Posterior cingulate gyrus (tissue), 11 donors: ENCODE data around the gene STK38.
"Not testable (repeated sequence)": the region's sequence is repeated elsewhere in the genome, so short reads cannot be mapped to it uniquely, and the experiment has no call there.

Experiments
- DNase-seq, 10 donors: peaks; one replicate each; pipeline versions ENCODE4 v3.0.0 to v3.0.0-alpha.2; 2020 to 2021; ENCODE audit warnings: mixed read lengths in 3 of 10
- intact Hi-C: fragments of 100-400 bp; cut with DNase I; formaldehyde crosslinking; loops from one replicate; pipeline ENCODE4 v1.15.1; 2023

Gene STK38

DNA sequence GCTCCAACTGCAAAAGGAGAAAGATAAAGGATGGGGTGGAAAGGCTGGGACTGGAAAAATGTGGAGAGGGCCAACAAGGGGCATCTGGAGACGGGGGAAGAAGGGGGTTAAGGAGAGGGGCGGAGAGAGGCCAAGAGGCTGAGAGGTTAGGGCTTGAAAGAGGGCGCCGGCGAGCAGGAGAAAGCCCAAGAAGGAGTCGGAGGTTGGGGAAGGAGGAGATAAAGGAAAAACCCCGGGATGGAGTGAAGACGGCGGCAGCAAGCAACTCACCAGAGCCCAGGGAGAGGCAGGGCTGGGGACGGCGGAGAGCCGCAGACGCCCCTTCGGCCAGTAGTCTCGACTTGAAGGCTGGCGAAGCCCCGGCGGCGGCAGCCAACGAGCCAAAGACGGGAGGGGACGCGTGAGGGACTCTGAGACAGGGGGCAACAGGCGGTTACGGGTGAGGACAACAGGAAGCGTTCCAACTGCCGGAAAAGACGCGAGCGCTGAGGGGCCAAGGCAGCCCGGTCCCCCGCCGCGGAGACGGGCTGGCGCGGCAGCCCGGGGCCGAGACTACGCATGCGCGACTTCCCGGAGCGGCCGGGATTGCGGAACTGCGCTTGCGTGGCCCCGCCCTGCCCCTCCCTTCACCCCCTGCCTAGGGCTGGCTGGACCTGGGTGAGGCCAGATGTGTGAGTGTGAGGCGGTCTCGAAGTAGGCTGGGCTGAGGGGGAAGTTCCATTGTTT lies at the start of gene STK38:
Gene STK38, minus strand, starts transcription at position 560 of the 726 bp plus-strand sequence. CDS start 7,277 bp downstream, outside the sequence.
- DNase-seq, result peak; percentile 80 to 97 (median 88)
- intact Hi-C loops, result loop anchor here (1.0 to 5.0 kb wide), 3 partner anchors 47 to 124 kb away; partner anchors contain the start of genes KCTD20, PXT1 and SRSF3

DNA sequence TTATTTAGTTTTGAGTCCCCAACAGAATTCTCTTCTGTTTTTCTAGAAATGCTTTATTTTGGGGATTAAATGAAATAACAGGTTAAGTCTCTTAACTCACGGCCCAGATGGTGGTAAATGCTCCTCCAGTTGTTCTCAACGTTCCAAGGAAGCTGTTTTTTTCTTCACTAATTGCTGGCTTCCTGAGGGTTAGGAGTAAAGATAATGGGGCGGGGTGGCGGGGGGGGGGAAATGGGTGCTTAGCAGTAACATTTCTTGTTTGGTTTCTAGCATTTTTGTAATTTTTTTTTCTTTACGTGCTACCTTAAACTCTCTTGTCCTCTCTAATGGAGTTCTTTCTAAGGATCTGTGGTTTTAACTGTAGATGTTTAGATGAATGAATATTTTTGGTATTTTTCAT lies 49.1 kb upstream of the STK38 start:
- intact Hi-C loops, result no loop called here

DNA sequence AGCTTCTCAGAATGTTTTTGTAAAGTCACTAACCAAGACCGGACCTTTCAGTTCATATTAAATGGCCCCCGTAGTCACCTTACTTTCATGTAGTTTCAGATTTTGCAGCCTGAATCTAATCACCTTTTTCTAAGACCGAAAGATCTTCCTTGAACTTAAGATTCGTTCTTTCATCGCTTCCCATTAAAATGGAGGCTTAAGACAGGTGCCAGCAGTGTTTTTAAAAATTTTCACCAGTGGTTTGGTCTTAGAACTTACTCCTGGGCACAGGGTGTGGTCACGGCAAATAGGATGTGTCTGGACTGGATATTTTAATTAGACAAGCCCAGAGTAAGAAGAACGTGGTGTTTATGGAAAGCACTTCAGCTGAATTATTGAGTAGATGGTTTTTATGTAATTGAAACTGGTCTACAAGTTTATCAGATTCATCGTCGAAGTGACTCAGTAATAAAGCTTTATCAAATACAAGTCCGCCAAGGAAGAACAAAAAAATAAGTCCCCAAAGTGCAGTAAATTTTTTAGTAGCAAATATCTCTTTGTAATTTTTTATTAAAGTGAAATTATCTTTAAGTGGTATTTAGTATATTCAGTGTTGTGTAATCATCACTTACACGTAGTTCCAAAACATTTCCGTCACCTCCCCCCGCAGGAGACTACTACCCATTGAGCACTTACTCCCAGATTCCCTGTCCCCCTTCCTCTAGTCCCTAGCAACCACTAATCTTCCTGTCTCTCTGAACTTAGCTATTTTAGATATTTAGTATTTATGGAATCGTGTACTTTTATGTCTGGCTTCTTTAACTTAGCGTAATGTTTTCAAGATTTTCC lies 47.8 kb upstream of the STK38 start:
- intact Hi-C loops, result loop anchor here (1.0 to 5.0 kb wide), 3 partner anchors 48 to 172 kb away; partner anchors contain the start of genes KCTD20, PXT1 and STK38
- DNase-seq, result peak in 1 of 10 donors; percentile 16

More for the DNA sequence above, 49.1 kb upstream of the STK38 start:
- DNase-seq, result no peak

DNA sequence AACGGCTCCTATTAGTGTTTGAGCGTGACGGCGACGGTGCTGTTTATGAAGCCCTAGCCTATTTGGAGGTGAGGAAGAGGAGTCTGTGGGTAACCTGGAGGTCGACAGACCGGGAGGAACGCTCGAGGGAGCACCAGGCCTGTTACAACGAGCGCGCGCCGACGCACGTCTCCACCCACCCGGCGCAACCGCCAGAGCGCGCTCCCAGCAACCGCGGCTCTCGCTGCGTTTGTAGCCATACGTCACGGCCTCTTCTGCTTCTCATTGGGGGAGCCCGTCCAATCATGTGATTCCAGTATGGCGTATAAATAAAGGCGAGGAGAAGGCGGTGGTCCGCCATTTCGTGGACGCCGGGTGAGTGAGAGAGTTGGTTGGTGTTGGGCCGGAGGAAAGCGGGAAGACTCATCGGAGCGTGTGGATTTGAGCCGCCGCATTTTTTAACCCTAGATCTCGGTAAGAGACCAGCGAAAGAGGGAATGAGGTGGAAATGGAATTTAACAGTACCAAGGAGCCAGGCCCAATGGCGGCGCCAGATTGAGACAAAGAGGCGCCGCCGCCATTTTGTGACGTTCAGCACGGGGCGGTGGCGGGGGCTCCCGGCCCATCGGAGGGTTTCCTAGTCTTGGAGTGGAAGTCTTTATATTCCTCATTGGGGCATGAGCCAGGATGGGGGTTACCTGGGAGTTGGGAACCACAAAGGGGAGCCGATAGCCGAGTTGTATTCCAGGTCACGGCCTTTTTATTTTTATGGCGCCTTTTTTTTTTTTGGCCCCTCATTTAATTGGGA lies 46.9 kb upstream of the STK38 start, which contains the start of gene SRSF3:
Gene SRSF3, plus strand, starts transcription at position 334 of the 787 bp plus-strand sequence. CDS start 2,401 bp downstream, outside the sequence.
- DNase-seq, result peak; percentile 95 to 100 (median 96)
- intact Hi-C loops, result loop anchor here (1.0 to 5.0 kb wide), 3 partner anchors 47 to 171 kb away; partner anchors contain the start of genes KCTD20, PXT1 and STK38

DNA sequence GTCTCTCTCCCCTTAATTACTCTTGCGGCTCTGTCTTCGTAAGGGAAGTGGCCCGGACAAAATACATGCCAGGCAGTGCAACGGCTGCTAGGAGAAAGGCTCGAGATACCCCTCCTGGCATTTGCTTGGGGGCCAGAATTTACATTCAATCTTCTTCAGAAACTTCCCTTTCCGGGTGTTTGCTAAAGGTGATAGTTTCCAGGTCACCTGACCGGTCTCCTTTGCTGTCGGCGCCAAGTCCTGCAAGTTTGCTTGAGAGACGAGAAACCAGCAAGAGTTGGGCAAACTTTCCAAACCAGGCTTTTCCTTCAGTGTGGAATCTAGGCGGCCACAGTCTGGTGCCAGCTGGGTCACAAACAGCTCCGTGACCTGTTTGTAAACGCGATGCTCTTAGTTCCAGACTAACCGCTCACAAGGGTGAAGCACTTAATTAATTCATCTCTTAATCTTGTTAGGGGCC lies 46.3 kb upstream of the STK38 start:
- intact Hi-C loops, result loop anchor here (1.0 to 5.0 kb wide), 3 partner anchors 46 to 170 kb away; partner anchors contain the start of genes KCTD20, PXT1 and STK38
- peak in 8 of 10 donors; percentile 28 to 88 (median 48) for DNase-seq

DNA sequence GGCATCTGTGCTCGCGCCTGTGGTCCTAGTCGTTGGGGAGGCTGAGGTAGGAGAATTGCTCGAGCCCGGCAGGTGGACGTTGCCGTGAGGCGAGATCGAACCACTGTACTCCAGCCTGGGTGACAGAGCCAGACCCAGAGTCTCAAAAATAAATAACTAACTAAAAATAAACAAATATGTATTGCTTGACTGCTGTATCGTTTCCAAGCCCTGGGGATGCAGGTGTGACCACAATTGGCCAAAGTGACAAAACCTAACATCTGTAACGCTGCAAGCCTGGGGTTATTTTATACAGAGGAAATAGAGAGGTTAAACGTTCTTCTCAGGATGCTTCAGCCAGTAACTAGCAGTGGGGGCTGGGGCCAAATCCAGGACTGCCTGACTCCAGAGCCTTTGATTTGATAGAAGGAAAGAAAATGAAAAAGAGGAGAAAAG lies 45.0 kb upstream of the STK38 start:
- DNase-seq, result peak in 1 of 10 donors; percentile 64
- intact Hi-C loops, result loop anchor here (5.0 kb wide), 1 partner anchor 150 kb away; the partner anchor contains the start of genes KCTD20 and PXT1

DNA sequence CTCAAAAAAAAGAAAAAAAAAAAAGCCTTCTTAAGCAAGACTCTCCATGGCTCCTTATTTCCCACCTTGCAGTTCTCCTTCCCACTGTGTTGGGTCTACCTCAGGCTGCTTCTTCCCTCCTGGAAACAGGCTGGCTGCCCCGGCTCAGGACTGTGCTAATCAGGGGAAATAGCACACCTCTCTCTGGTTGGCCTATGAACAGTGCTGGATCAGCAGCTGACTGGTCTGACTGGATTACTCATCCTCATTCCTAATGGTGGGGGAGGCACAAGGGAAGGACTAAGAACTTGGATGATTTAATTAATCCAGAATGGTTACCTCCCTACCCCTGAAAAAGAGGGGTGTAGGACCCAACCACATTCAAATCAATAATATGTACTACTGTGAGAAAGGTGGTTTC lies 43.0 kb upstream of the STK38 start:
- peak in 1 of 10 donors; percentile 7 for DNase-seq
- intact Hi-C loops, result loop anchor here (5.0 kb wide), 1 partner anchor 148 kb away; the partner anchor contains the start of genes KCTD20 and PXT1

DNA sequence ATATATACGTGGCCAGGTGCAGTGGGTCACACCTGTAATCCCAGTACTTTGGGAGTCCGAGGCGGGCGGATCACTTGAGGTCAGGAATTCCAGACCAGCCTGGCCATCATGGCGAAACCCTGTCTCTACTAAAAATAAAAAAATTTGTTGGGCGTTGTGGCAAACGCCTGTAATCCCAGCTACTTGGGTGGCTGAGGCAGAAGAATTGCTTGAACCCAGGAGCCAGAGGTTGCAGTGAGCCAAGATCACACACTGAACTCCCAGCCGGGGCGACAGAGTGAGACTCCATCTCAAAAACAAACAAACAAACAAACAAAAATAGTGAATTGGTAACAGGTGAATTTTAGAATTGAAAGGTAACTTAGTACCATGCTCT lies 41.7 kb upstream of the STK38 start:
- intact Hi-C loops, DNase-seq: not testable (repeated sequence)

DNA sequence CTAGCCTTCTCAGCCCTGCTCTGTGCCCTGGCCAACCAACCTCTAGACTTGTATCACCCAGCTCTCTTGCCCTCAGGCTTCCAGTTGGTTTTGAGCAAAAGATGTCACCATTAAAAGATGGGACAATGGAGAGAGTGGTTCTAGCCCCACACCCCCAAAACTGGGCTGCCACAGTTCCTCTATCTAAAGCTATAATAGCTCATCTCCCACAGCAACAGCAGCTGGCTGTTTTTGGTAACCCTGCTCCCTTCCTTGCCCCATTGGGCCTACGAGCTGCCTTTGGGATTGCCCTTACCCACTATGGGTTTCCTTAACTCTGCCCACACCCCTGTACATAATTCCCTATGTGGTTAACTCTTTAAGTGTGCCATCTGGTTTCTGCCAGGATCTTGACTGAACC lies 39.3 kb upstream of the STK38 start:
- DNase-seq, result no peak
- intact Hi-C loops, result no loop called here

DNA sequence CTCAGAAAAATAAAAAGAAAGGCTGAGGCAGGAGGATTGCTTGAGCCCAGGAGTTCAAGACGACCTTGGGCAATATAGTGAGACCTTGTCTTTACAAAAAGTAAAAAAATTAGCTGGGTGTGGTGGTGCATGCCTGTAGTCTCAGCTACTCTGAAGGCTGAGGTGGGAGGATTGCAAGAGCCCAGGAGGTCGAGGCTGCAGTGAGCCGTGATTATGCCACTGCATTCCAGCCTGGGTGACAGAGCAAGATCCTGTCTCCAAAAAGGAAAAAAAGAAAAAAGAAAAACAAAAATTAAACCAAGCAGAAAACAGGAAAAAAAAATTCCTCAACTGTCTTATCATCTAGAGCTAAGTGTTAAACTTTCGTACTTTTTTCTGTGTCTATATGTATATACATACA lies 34.4 kb upstream of the STK38 start:
- intact Hi-C loops, result no loop called here
- no peak for DNase-seq

DNA sequence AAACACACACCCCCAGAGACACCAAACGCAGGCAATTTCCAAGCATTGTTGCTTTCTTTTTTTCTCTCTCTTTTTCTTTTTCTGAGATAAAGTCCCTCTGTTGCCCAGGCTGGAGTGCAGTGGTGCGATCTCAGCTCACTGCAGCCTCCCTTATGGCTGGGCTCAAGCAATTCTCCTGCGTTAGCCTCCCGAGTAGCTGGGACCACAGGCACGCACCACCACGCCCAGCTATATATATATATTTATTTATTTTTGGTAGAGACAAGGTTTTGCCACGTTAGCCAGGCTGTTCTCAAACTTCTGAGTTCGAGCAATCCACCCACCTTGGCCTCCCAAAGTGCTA lies 32.9 kb upstream of the STK38 start:
- DNase-seq, result no peak
- intact Hi-C loops, result no loop called here

DNA sequence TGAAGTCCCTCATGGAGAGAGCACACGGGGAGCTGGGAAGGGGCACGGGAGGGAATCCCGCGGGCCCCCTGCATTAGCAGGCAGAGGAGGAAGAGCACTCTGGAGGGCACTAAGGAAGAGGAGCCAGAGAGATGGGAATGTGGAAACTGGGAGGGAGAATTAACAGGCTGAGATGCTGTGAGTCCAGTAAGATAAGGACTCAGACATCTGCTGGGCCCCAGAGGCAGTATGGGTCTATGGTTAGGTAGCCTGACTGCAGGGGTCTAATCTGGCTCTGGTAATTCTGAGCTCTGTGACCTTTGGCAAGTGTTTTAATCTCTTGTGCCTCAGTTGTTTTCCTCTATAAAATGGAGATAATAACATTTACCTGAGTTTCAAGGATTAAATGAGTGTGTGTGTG lies 31.2 kb upstream of the STK38 start:
- intact Hi-C loops, result no loop called here
- DNase-seq, result no peak

DNA sequence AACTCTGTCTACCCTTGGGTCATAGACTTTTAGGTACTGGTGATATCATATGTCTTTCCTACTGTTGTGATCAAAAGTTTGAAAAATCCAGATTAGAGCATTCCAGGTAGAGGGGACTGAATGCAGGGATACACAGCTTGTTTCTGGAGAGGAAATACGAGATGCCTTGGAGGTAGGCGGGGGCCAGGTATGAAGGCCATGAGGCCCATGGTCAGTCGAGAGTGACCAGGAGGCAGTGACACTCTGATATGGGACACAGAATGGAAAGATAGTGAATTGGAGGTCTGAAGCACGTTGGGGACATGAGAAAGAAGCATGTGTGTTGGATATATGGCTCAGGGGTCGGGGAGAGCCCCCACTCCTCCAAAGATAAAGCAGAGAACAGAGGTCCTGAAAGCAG lies 30.8 kb upstream of the STK38 start:
- no peak for DNase-seq
- intact Hi-C loops, result no loop called here

DNA sequence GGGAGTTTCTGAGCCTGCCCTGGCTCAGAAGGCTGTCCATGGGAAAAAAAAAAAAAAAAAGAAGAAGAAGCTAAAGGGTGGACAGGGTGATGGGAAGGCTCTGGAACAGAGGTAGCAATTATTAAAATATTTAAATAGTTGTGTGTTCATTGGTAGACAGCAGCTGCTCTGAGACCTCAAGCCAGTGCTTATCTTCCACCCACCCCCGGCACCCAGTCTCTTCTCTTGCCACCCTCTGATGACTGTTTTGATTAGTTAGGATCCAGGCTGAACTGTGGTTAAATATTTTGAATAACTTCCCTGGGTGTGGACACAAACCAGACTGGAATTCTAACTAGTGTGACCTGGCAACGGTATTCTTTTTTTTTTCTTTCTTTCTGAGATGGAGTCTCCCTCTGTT lies 30.0 kb upstream of the STK38 start:
- no peak for DNase-seq
- intact Hi-C loops, result no loop called here

DNA sequence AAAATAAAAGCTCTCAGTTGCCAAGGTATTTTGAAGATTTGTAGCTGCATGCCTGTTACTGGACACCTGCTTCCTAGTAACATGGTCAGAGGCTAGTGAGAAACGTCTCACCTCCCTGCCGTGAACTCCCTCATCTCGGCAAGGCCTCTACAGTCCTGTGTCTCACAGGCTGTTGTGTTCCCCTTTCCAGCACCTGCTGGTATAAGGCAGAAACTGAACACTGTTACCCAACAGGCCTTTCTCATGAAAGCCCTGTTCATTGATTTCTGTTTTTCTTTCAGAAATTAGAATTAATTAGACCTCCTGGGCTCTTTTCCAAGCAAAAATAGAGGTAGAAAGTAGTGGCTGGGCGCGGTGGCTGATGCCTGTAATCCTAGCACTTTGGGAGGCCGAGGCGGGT lies 29.3 kb upstream of the STK38 start:
- intact Hi-C loops, result no loop called here
- DNase-seq, result no peak

DNA sequence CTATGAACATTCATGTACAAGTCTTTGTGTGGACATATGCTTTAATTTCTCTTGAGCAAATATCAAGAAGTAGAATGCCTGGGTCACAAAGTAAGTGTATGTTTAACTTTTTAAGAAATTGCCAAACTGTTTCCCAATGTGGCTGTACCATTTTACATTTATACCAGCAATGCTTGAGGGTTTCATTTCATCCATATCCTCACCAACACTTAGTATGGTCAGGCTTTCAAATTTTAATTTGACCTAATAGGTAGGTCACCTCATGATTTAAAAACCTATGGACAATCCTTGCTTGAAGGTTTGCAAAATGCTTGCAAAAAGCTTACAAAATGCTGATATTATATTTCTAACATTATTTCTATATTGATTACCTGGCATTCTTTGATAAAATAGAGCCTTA lies 27.4 kb upstream of the STK38 start:
- intact Hi-C loops, result no loop called here
- no peak for DNase-seq

DNA sequence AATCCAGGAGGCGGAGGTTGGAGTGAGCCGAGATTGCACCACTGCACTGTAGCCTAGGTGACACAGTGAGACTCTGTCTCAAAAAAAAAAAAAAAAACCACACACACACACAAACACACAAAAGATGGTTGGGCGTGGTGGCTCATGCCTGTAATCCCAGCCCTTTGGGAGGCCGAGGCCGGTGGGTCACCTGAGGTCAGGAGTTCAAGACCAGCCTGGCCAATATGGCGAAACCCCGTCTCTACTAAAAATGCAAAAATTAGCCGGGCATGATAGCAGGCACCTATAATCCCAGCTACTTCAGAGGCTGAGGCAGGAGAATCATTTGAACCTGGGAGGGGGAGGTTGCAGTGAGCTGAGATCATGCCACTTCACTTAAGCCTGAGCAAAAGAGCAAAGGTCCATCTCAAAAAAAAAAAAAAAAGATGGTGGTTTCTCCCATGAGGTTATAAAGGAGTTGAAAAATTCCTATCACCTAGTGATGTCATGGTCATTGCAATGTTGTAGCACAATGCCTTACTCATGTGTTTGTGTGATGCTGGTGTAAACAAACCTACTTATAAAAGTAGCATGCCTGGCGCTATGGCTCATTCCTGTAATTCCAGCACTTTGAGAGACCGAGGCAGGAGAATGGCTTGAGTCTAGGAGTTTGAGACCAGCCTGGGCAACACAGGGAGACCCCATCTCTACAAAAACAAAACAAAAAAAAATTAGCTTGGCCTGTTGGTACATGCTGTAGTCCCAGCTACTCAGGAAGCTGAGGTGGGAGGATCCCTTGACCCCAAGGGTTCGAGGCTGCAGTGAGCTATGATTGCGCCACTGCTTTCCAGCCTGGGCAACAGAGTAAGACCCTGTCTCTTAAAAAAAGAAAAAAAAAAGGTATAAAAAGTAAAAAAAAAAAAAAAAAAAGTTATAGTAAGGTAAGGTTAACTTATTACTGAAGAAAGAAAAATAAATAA lies 25.4 kb upstream of the STK38 start:
- intact Hi-C loops, DNase-seq: not testable (repeated sequence)

DNA sequence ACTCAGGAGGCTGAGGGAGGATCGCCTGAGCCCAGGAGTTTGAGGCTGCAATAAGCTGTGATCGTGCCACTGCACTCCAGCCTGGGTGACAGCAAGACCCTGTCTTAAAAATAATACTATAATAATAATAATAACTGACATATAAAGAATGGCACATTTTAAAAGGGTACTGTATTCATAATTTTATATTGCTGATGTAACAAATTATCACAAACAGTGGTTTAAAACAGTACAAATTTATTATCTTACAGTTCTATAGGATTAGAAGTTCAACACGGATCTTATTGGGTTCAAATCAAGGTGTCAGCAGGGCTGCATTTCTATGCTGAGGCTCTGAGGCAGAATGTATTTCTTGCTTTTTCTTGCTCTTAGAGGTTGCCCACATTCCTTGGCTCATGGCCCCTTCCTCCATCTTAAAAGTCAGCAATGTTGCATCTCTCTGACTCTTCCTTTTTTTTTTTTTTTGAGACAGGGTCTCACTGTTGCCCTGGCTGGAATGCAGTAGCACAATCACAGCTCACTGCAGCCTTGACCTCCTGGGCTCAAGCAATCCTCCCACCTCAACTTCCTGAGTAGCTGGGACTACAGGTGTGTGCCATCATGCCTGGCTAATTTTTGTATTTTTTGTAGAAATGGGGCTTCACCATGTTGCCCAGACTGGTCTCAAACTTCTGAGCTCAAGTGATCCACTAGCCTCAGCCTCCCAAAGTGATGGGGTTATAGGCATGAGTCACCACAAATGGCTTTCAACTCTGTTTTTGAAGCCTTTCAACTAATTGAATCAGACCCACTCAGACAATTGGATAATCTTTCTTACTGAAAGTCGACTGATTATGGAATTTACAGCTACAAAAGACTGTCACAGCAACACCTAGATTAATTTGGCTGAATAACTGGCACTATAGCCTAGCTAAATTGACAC lies 24.1 kb upstream of the STK38 start:
- intact Hi-C loops, result no loop called here
- no peak for DNase-seq
